ENCODE data around the gene OR5K1. TPM values are rescaled to one million over a fixed set of nuclear protein-coding genes. Genes with fewer than 3 reads are reported as not detected.
A peak's percentile ranks its signal among the peaks of the same experiment; 100 is the strongest.

OR5K1 gene
- total RNA-seq, result not detected

DNA sequence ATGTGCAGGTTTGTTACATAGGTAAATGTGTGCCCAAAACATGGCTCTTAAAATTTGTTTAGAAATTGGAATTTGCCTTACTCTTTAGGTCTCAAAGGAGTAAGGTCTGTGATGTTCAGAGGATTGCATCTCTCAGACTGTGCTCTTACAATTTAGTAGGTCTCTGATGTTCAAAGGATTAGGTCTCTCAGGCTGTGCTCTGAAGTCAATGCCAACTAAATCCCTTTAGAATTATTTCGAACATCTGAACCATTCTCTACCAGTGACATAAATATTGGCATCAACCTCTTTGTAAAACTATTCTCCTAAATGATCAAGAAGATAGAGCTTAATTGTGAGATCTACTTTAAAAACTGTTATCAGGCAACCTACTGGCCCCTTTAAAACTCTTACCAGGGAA lies at the start of gene OR5K1:
OR5K1 (plus strand) TSS at position 301 of the 400 bp plus-strand sequence. CDS start 6,376 bp downstream, outside the sequence.
- no peak for ATAC-seq (ENCODE audit: low read depth)
- Mint-ChIP-seq H3K9me3 (peaks cover 15% of the 10 kb centered on the region), H3K27ac (no peak within 1 kb of the TSS)

DNA sequence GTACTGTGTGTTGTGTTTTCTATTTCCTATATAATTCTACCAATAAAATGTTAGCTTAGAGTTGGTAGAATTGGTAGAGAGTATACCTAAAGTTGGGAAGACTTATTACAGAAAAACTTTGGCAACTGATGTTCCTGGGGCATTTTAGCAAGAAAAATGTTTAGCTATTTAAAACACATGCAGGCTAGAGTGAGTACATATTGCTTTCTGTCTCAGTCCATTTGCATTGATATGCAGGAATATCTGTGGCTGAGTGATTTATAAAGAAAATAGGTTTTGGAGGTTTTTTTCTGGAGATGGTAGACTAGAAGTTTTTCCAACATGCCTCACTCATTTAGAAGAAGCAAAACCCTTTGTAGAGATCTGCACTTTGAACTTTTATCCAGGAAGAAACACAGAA lies 30.4 kb upstream of the OR5K1 start:
- DNase-seq (no peak), ATAC-seq (ENCODE audit: low read depth) (no peak)
- Mint-ChIP-seq H3K36me3 (peaks cover 11% of the 10 kb centered on the region), H3K4me3 (no peak overlapping the region), H3K27ac (no peak overlapping the region), H3K27me3 (peaks cover 2% of the 10 kb centered on the region), H3K4me1 (no peaks in the 10 kb centered on the region), H3K9me3 (peaks cover 26% of the 10 kb centered on the region)
- POLR2A ChIA-PET, result no interaction called here

More for the DNA sequence above, at the start of gene OR5K1:
- DNase-seq, result no peak
- Mint-ChIP-seq H3K27me3 (peaks cover 4% of the 10 kb centered on the region), H3K4me3 (no peak within 1 kb of the TSS), H3K36me3 (peaks cover 2% of the 10 kb centered on the region), H3K4me1 (peaks cover 7% of the 10 kb centered on the region)
- POLR2A ChIA-PET, result no interaction called here

DNA sequence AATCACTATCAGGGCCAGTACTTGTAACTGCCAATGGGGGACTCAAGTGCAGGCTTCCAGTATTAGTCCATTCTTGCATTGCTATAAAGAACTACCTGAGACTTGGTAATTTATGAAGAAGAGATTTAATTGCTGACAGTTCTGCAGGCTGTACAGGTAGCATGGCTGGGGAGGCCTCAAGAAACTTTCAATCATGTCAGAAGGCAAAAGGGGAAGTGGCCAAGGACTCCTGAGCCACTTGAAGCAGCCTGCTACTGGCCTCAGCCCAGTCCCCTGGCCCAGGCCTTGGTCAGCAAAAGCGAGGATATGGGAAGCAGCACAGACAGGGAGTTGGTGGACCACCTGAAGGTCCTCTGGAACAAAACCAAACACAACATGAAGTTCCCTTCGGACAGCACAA lies 29.2 kb upstream of the OR5K1 start:
- ATAC-seq (ENCODE audit: low read depth) (no peak), DNase-seq (no peak)
- Mint-ChIP-seq H3K9me3 (peaks cover 23% of the 10 kb centered on the region), H3K4me1 (no peaks in the 10 kb centered on the region), H3K27me3 (peaks cover 5% of the 10 kb centered on the region), H3K27ac (no peak overlapping the region), H3K4me3 (no peak overlapping the region), H3K36me3 (peaks cover 9% of the 10 kb centered on the region)
- POLR2A ChIA-PET, result no interaction called here

DNA sequence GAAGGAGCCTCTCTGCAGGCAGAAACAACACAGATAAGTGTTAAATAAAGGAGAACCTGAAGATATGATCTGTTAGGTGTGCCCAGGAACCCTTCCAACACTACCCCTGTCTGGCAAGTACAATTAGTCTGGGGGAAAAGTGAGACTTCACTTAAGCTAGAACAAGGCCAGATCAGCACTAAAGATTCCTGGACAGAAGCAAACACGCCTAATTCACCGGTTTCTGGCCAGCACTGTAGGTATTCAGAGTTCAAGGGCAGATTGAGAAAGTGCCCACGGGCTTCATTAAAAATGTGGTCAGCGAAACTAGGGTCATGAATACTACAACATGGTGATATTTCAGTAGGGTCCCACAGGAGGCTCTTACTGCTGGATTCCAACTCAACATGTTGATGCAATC lies 28.6 kb upstream of the OR5K1 start:
- Mint-ChIP-seq H3K27me3 (peaks cover 5% of the 10 kb centered on the region), H3K9me3 (peaks cover 16% of the 10 kb centered on the region), H3K4me3 (no peak overlapping the region), H3K4me1 (no peaks in the 10 kb centered on the region), H3K27ac (no peak overlapping the region), H3K36me3 (peaks cover 6% of the 10 kb centered on the region)
- POLR2A ChIA-PET, result no interaction called here
- DNase-seq (no peak), ATAC-seq (ENCODE audit: low read depth) (no peak)

DNA sequence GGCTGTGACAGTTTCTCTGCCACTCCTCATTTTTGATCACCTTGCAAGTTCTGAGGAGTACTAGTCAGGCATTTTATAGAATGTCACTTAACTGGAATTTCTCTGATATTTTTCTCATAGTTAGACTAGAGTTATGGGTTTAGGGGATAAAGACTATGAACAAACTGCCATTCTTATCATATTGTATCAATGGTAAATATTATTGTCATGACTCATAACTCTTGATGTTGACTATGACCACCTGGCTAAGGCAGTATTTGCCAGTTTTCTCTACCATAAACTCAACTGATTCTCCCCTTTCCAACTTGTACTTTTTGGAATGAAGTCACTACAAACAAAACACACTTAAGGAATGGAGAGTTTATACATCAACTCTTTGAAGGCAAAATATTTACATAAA lies 22.7 kb upstream of the OR5K1 start:
- ATAC-seq (ENCODE audit: low read depth) (no peak), DNase-seq (no peak)
- Mint-ChIP-seq H3K9me3 (no peaks in the 10 kb centered on the region), H3K36me3 (no peaks in the 10 kb centered on the region), H3K4me3 (no peak overlapping the region), H3K27ac (no peak overlapping the region), H3K27me3 (peaks cover 21% of the 10 kb centered on the region), H3K4me1 (no peaks in the 10 kb centered on the region)
- POLR2A ChIA-PET, result no interaction called here

DNA sequence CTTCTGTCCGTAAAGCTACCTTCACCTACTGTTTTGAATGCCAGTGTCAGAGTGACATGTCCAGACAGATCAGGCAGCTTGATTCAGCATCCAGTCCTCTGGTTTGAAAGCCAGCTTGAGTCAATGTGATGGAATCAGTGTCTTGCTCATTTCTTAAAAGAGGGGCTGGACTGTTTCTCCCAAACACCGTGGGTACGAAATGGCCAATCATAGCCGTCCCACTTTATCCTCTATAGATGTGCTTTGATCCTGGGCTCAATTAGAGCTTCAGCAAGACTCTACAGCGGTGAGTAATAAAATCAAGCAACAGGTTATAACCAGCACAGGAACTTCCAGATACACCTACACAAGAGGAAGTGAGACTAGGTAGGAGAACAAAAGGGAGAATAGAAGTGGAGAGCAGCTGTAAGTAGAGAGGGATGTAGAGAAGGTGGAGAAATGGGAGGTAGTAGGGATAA lies 17.0 kb upstream of the OR5K1 start:
- Mint-ChIP-seq H3K4me3 (no peak overlapping the region), H3K27ac (no peak overlapping the region), H3K9me3 (peaks cover 4% of the 10 kb centered on the region), H3K27me3 (peaks cover 13% of the 10 kb centered on the region), H3K36me3 (peaks cover 11% of the 10 kb centered on the region), H3K4me1 (peaks cover 14% of the 10 kb centered on the region)
- no peak for DNase-seq
- POLR2A ChIA-PET, result no interaction called here
- ATAC-seq (ENCODE audit: low read depth), result no peak

DNA sequence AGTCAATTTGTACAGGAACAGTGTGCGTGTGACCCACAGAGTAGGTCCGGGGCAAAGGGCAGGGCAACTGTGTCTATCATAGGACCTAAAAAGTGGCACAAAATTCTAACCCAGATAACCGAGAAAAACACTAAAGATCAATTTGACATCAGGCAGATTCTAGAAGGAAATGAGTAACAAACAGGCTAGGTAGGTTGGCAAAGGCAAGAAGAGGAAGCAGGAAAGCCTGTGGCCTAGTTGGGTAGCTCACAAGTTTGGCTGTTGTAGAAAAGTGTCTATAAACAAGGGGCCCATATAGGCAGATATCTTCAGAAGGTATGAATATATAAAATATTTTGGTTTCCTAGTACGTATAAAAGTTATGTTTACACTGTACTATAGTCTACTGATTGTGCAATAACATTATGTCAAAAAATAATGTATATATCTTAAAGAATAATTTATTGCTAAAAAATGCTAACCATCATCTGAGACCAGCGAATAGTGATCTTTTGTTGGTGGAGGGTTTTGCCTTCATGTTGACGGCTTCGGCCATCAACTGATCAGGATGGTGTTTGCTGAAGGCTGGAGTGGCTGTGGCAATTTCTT lies 13.3 kb upstream of the OR5K1 start:
- no peak overlapping the region for H3K4me3 Mint-ChIP-seq
- no peak for DNase-seq
- H3K36me3 Mint-ChIP-seq, result peaks cover 11% of the 10 kb centered on the region
- peak overlapping the region; percentile 0 for H3K27ac Mint-ChIP-seq
- ATAC-seq (ENCODE audit: low read depth), result no peak
- H3K4me1 Mint-ChIP-seq, result peaks cover 14% of the 10 kb centered on the region
- peaks cover 8% of the 10 kb centered on the region for H3K9me3 Mint-ChIP-seq
- peaks cover 7% of the 10 kb centered on the region for H3K27me3 Mint-ChIP-seq
- POLR2A ChIA-PET, result no interaction called here

DNA sequence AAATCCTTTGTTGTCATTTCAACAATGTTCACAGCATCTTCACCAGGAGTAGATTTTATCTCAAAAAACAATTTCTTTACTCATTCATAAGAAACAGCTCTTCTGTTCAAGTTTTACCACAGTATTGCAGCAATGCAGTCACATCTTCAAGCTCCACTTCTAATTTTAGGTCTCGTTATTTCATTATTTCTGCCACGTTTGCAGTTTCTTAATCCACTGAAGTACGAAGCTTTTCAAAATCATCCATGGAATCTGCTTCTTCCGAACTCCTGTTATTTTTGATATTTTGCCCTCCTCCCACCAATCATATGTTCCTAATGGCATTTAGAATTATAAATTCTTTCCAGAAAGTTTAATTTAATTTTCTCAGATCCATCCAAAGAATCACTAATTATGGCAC lies 12.6 kb upstream of the OR5K1 start:
- DNase-seq, result no peak
- no peak for ATAC-seq (ENCODE audit: low read depth)
- Mint-ChIP-seq H3K4me1 (peaks cover 14% of the 10 kb centered on the region), H3K9me3 (peaks cover 8% of the 10 kb centered on the region), H3K4me3 (no peak overlapping the region), H3K27me3 (peaks cover 8% of the 10 kb centered on the region), H3K36me3 (peaks cover 11% of the 10 kb centered on the region), H3K27ac (no peak overlapping the region)
- POLR2A ChIA-PET, result no interaction called here

DNA sequence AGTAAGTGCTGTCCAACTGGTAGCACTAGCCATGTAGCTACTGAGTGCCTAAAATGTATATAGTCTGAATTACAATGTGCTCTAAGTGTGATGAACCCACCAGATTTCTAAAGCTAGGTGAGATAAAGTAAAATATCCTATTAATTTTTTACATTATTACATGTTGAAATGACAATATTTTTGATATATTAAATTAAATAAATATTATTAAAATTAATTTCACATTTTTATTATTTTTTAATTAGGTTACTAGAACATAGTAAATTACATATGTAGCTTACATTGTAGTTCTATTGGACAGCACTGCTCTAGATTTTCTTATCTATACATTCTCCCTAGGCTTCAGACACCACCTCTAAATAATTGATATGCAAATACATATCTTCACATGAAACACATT lies 9.2 kb upstream of the OR5K1 start:
- Mint-ChIP-seq H3K36me3 (peaks cover under 1% of the 10 kb centered on the region), H3K4me1 (peaks cover 5% of the 10 kb centered on the region), H3K4me3 (no peak overlapping the region), H3K27me3 (peaks cover 9% of the 10 kb centered on the region), H3K27ac (no peak overlapping the region), H3K9me3 (peaks cover 9% of the 10 kb centered on the region)
- POLR2A ChIA-PET, result no interaction called here
- DNase-seq, result no peak
- no peak for ATAC-seq (ENCODE audit: low read depth)

DNA sequence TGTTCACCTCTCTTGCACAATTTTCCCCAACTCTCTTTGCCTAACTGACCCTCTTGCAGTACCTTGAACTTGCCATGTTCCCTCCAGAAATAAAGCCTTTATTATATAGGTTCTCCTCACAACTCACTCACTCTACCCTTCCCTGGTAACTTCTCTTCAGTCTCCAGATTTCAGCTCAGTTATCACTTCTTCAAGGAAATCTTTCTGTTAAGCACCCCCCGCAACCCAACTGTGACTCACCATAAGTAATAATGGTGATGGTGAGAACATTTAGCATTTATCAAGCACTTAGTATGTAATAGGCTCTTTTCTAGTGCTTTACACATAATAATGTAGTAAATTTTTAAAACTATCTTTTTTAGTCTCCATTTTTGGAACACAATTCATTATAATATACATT lies 8.1 kb upstream of the OR5K1 start:
- Mint-ChIP-seq H3K36me3 (peaks cover 2% of the 10 kb centered on the region), H3K9me3 (peaks cover 18% of the 10 kb centered on the region), H3K27ac (no peak overlapping the region), H3K4me3 (no peak overlapping the region), H3K27me3 (peaks cover 9% of the 10 kb centered on the region), H3K4me1 (no peaks in the 10 kb centered on the region)
- ATAC-seq (ENCODE audit: low read depth), result no peak
- DNase-seq, result no peak
- POLR2A ChIA-PET, result no interaction called here

DNA sequence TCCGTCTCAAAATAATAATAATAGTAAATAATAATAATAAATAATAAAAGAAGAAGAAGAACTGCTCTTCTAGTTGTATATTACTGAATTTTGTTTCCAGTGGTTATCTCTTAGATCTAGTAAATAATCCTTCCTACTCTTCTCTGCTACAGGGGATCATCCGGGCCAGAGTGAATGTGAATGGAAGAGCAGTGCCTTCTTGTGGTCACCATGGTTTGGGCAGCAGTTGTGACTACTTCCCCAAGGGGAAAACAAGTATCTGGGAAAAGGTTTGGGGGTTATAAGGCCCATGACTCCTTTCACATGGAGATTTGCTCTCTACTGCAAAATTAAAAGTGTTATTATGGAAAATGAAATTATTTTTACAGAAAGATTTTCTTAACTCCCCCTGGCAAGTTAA lies 5.5 kb upstream of the OR5K1 start:
- peaks cover 12% of the 10 kb centered on the region for H3K27me3 Mint-ChIP-seq
- ATAC-seq (ENCODE audit: low read depth), result no peak
- H3K4me1 Mint-ChIP-seq, result peaks cover 7% of the 10 kb centered on the region
- no peak overlapping the region for H3K4me3 Mint-ChIP-seq
- DNase-seq, result no peak
- H3K9me3 Mint-ChIP-seq, result peaks cover 16% of the 10 kb centered on the region
- H3K27ac Mint-ChIP-seq, result no peak overlapping the region
- POLR2A ChIA-PET, result no interaction called here
- H3K36me3 Mint-ChIP-seq, result peaks cover 2% of the 10 kb centered on the region

DNA sequence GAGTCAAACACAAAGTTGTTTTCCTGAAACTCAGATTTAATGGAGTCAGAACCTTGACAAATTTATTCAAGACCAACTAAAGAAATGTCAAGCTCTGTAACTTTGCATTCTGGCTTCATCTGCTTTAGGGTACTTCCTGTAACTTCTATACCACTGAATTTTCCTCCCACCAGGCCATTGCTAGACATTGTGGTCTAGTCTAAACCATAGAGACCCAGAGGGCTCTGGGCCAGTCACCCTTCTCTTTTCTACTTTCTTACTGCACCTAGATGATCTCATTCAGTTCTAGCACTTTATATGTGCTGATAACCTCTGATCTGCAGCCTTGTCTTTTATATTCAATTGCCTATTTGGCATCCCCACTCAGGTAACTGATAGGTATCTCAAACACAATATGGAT lies 2.8 kb upstream of the OR5K1 start:
- H3K4me3 Mint-ChIP-seq, result peak overlapping the region; percentile 7
- peaks cover 7% of the 10 kb centered on the region for H3K4me1 Mint-ChIP-seq
- no peak overlapping the region for H3K27ac Mint-ChIP-seq
- POLR2A ChIA-PET, result no interaction called here
- peaks cover 2% of the 10 kb centered on the region for H3K36me3 Mint-ChIP-seq
- DNase-seq (no peak), ATAC-seq (ENCODE audit: low read depth) (peak; percentile 82)
- H3K27me3 Mint-ChIP-seq, result peaks cover 6% of the 10 kb centered on the region
- peaks cover 17% of the 10 kb centered on the region for H3K9me3 Mint-ChIP-seq

DNA sequence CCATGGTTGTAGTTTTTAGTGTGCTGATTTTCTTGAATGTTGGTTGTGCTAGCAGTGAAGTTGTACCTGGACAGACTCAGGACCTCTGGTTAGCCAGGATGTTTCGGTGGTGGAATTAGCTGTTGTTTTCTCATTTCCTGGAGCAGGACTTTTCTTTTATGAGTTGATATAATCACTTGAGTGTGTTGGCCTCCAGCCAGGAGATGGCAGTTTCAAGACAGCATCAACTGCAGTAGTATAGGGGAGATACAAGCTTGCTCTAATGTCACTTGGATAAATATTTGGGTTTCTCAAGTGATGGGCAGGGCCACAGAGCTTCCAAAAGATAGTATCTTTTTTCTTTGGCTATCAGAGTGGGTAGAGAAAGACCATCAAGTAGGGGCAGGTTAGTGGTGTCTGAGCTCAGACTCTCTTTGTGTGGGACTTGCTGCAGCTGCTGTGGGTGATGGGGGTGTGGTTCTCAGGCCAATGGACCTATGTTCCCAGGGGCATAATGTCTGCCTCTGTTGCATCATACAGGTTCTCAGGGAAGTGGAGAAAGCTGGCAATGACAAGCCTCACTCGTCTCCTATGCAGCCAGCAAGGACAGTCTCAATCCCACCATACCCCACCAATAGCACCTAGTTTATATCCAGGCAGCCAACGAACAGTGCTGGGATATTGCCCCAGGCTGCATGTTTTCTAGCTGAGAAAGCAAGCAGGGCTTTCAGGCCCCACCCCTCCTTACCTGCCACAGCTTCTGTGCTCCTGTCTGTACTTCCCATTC lies 19.9 kb downstream of the OR5K1 start:
- peaks cover 20% of the 10 kb centered on the region for H3K36me3 Mint-ChIP-seq
- no peak overlapping the region for H3K4me3 Mint-ChIP-seq
- no peak for DNase-seq
- H3K27ac Mint-ChIP-seq, result no peak overlapping the region
- H3K4me1 Mint-ChIP-seq, result no peaks in the 10 kb centered on the region
- POLR2A ChIA-PET, result no interaction called here
- ATAC-seq (ENCODE audit: low read depth), result no peak
- H3K9me3 Mint-ChIP-seq, result peaks cover 38% of the 10 kb centered on the region
- H3K27me3 Mint-ChIP-seq, result peaks cover 2% of the 10 kb centered on the region

DNA sequence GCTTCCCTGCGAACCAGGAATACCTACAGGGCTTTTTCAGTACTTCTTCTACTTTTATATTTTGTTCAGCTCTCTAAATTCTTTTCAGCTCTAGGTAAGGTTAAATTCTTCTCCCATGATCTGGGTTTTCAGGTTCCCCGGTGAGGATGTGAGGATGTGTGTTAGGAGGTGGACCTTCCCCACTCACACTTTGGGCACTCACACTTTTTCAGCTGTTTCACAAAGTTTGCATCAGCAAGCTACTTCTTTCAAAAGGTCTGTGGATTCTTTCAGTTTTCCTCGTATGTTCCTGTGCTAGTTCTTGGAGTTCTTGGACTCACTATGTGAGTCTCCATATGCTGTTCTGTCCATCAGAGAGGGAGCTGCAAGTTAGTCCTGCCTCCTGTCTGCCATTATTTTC lies 20.6 kb downstream of the OR5K1 start:
- peaks cover 21% of the 10 kb centered on the region for H3K36me3 Mint-ChIP-seq
- no peak overlapping the region for H3K27ac Mint-ChIP-seq
- ATAC-seq (ENCODE audit: low read depth), result no peak
- peaks cover 2% of the 10 kb centered on the region for H3K27me3 Mint-ChIP-seq
- H3K4me1 Mint-ChIP-seq, result no peaks in the 10 kb centered on the region
- no peak overlapping the region for H3K4me3 Mint-ChIP-seq
- POLR2A ChIA-PET, result no interaction called here
- peaks cover 40% of the 10 kb centered on the region for H3K9me3 Mint-ChIP-seq
- DNase-seq, result no peak

All from activated naive CD8-positive, alpha-beta T cell treated with anti-CD3 and anti-CD28 coated beads, Interleukin-2, amount 10 ng/mL, durations not matched to agents 7 days and 5 days (primary cell).